ENCODE data around the gene AFP. TPM values are rescaled to one million over a fixed set of nuclear protein-coding genes. Genes with fewer than 3 reads are reported as not detected.

The AFP gene
- total and polyA plus RNA-seq, 10 of the 15 experiments (the other 5 are each of a cell fraction or from before 2014, with no cell fraction given): 0.72 TPM; not detected in 9

DNA sequence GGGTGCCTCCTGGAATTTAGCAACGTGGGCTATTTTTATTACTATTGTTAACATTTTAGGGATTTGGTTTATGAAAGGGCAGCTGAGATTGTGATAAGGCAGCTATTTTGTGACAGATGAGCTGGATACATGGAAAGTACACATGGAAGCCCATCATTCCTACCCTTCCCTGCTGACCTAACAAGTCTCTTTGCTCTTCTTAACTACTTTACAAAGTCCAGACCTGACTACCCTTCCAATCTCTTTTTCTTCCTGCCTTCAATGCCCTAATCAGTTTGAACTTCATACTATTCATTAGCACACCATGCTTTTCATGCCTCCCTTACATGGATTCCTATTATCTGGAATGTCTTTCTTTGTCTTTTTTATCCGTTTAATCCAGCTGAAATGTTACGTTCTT is 9.4 kb upstream of the AFP start:
- ATAC-seq (no peak), FAIRE-seq (no peak), DNase-seq (ENCODE audit: low read depth, low spot score) (no peak)
- SMC1A ChIA-PET (ENCODE audit: uncharacterized antibody, unreplicated experiment): no interaction called here
- H3K79me2 ChIP-seq (ENCODE audit: control insufficient read depth, insufficient read depth, low read length): no peaks in the 10 kb centered on the region
- no peaks in the 10 kb centered on the region for H3K27me3 ChIP-seq (replicated peaks in 1 of 2; ENCODE audit: control insufficient read depth in 2 of 2, insufficient read depth in 2 of 2, low read length in 1 of 2)
- CTCF ChIA-PET: interaction anchor here (0.8 to 0.9 kb wide), 2 partner anchors 8 to 1100 kb away, joined by 3 read pairs; no protein-coding TSS in a partner anchor
- no peak overlapping the region for H3K9ac ChIP-seq (ENCODE audit: control insufficient read depth, insufficient read depth, low read length)
- no peak overlapping the region for H3K4me3 ChIP-seq
- WGBS (ENCODE audit: insufficient coverage, insufficient replicate concordance, low lambda C conversion rate, missing lambda C conversion rate): 12% methylated on average over 3 of the region's 3 CpGs
- no peak overlapping the region for H3K4me2 ChIP-seq (ENCODE audit: control insufficient read depth, insufficient read depth)
- no peak for TF ChIP-seq SMARCA5 (IDR thresholded peaks at IDR 0.05)
- TF ChIP-seq KDM1A (IDR thresholded peaks at IDR 0.05; ENCODE audit: borderline replicate concordance): no peak
- TF ChIP-seq CBFB (IDR thresholded peaks at IDR 0.05; ENCODE audit: low read depth): no peak
- no peak for TF ChIP-seq EP300 (IDR thresholded peaks at IDR 0.05; ENCODE audit: borderline replicate concordance in 1 of 2, control insufficient read depth in 1 of 2, low read depth in 2 of 2, low read length in 2 of 2)
- no peak for TF ChIP-seq JUND (IDR thresholded peaks at IDR 0.05; ENCODE audit: low read depth, low read length)
- TF ChIP-seq, protein P1, sequence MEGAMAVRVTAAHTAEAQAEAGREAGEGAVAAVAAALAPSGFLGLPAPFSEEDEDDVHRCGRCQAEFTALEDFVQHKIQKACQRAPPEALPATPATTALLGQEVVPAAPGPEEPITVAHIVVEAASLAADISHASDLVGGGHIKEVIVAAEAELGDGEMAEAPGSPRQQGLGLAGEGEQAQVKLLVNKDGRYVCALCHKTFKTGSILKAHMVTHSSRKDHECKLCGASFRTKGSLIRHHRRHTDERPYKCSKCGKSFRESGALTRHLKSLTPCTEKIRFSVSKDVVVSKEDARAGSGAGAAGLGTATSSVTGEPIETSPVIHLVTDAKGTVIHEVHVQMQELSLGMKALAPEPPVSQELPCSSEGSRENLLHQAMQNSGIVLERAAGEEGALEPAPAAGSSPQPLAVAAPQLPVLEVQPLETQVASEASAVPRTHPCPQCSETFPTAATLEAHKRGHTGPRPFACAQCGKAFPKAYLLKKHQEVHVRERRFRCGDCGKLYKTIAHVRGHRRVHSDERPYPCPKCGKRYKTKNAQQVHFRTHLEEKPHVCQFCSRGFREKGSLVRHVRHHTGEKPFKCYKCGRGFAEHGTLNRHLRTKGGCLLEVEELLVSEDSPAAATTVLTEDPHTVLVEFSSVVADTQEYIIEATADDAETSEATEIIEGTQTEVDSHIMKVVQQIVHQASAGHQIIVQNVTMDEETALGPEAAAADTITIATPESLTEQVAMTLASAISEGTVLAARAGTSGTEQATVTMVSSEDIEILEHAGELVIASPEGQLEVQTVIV (IDR thresholded peaks at IDR 0.05; ENCODE audit: borderline replicate concordance, partially characterized antibody): no peak
- no peak for TF ChIP-seq CBX5 (IDR thresholded peaks at IDR 0.05; ENCODE audit: low read depth)
- no peak for TF ChIP-seq NR2C2 (IDR thresholded peaks at IDR 0.05; ENCODE audit: borderline replicate concordance, control insufficient read depth, insufficient read length, low read depth)
- no peak for TF ChIP-seq NRF1 (conservative IDR thresholded peaks at IDR 0.05; ENCODE audit: low read depth, low read length)
- TF ChIP-seq, protein P2, sequence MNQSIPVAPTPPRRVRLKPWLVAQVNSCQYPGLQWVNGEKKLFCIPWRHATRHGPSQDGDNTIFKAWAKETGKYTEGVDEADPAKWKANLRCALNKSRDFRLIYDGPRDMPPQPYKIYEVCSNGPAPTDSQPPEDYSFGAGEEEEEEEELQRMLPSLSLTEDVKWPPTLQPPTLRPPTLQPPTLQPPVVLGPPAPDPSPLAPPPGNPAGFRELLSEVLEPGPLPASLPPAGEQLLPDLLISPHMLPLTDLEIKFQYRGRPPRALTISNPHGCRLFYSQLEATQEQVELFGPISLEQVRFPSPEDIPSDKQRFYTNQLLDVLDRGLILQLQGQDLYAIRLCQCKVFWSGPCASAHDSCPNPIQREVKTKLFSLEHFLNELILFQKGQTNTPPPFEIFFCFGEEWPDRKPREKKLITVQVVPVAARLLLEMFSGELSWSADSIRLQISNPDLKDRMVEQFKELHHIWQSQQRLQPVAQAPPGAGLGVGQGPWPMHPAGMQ (IDR thresholded peaks at IDR 0.05; ENCODE audit: borderline replicate concordance): no peak
- TF ChIP-seq, protein P3, sequence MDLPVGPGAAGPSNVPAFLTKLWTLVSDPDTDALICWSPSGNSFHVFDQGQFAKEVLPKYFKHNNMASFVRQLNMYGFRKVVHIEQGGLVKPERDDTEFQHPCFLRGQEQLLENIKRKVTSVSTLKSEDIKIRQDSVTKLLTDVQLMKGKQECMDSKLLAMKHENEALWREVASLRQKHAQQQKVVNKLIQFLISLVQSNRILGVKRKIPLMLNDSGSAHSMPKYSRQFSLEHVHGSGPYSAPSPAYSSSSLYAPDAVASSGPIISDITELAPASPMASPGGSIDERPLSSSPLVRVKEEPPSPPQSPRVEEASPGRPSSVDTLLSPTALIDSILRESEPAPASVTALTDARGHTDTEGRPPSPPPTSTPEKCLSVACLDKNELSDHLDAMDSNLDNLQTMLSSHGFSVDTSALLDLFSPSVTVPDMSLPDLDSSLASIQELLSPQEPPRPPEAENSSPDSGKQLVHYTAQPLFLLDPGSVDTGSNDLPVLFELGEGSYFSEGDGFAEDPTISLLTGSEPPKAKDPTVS (IDR thresholded peaks at IDR 0.05; ENCODE audit: low read depth, low read length): no peak
- no peak for TF ChIP-seq ZZZ3 (IDR thresholded peaks at IDR 0.05; ENCODE audit: control insufficient read depth, insufficient read length, low read depth)
- TF ChIP-seq, protein P4, sequence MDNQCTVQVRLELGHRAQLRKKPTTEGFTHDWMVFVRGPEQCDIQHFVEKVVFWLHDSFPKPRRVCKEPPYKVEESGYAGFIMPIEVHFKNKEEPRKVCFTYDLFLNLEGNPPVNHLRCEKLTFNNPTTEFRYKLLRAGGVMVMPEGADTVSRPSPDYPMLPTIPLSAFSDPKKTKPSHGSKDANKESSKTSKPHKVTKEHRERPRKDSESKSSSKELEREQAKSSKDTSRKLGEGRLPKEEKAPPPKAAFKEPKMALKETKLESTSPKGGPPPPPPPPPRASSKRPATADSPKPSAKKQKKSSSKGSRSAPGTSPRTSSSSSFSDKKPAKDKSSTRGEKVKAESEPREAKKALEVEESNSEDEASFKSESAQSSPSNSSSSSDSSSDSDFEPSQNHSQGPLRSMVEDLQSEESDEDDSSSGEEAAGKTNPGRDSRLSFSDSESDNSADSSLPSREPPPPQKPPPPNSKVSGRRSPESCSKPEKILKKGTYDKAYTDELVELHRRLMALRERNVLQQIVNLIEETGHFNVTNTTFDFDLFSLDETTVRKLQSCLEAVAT (IDR thresholded peaks at IDR 0.05): no peak
- in situ Hi-C loops (cut with MboI): no loop called here
- no TSS peak for BruUV-seq (replicated peaks)
- RAD21 ChIA-PET (ENCODE audit: unreplicated experiment): no interaction called here
- no peaks in the 10 kb centered on the region for H3K4me1 ChIP-seq (ENCODE audit: control insufficient read depth, insufficient read depth, low read length)
- no peaks in the 10 kb centered on the region for H3K9me3 ChIP-seq (replicated peaks; ENCODE audit: control insufficient read depth, insufficient read depth, low read length)
- H4K20me1 ChIP-seq (ENCODE audit: control insufficient read depth, insufficient read depth): no peaks in the 10 kb centered on the region
- POLR2A ChIA-PET: no interaction called here
- intact Hi-C loops (cut with micrococcal nuclease; ENCODE audit: unreplicated experiment): no loop called here
- no peaks in the 10 kb centered on the region for H3K36me3 ChIP-seq (ENCODE audit: control insufficient read depth in 2 of 2, insufficient read depth in 2 of 2, low read length in 1 of 2)
- no peak overlapping the region for H2AFZ ChIP-seq (ENCODE audit: control insufficient read depth, low read depth, low read length)
- H3K27ac ChIP-seq (ENCODE audit: control insufficient read depth, insufficient read depth): no peak overlapping the region
